Activated B cell treated with CpG ODN at 0.5 μM for 24 hours (primary cell): ENCODE measurements around the gene CARD11. TPM values are rescaled to one million over a fixed set of nuclear protein-coding genes. Genes with fewer than 3 reads are reported as not detected.

Experiments used
- ATAC-seq: fragments of 200-7000 bp; cut with Tn5 transposase; one replicate; pipeline ENCODE4 v1.10.0; 2021; ENCODE audit warnings: low read depth, mild to moderate bottlenecking, moderate library complexity
- CTCF ChIA-PET: fragments of 350-600 bp; sonication (Branson Sonifier 250); formaldehyde crosslinking; loops from one replicate; lab custom pipeline; 2021; ENCODE audit warnings: antibody characterized with exemption; lab: Charles Lee
- POLR2A ChIA-PET: fragments of 350-600 bp; sonication (Branson Sonifier 250); formaldehyde crosslinking; loops from one replicate; lab custom pipeline; 2021; ENCODE audit warnings: antibody characterized with exemption; lab: Charles Lee
- DNase-seq: peaks from one replicate; pipeline ENCODE4 v3.0.0; 2022
- H3K27ac Mint-ChIP-seq: one replicate; pipeline ENCODE4 v1.8.0; 2020; ENCODE audit warnings: mixed read lengths
- H3K27me3 Mint-ChIP-seq: one replicate; pipeline ENCODE4 v1.8.0; 2021; ENCODE audit warnings: mixed read lengths
- H3K36me3 Mint-ChIP-seq: one replicate; pipeline ENCODE4 v1.8.0; 2021; ENCODE audit warnings: low read depth, mixed read lengths
- H3K4me1 Mint-ChIP-seq: one replicate; pipeline ENCODE4 v1.8.0; 2021; ENCODE audit warnings: mixed read lengths
- H3K4me3 Mint-ChIP-seq: one replicate; pipeline ENCODE4 v1.8.0; 2020; ENCODE audit warnings: mild to moderate bottlenecking, mixed read lengths
- H3K9me3 Mint-ChIP-seq: one replicate; pipeline ENCODE4 v1.8.0; 2020; ENCODE audit warnings: mixed read lengths
- intact Hi-C: fragments of 100-400 bp; cut with micrococcal nuclease; formaldehyde crosslinking; loops from one replicate; pipeline ENCODE4 v1.15.1; 2024
- total RNA-seq: library from RNA; stranded (reverse); gene quantifications from 2 replicates; pipeline ENCODE4 v1.2.3, GENCODE V29; 2022
- TF ChIP-seq, protein P1 (sequence below): fragments of 200-600 bp; IDR thresholded peaks from one replicate; pipeline ENCODE4 v1.8.0; 2022; ENCODE audit warnings: antibody characterized with exemption, mild to moderate bottlenecking

Gene CARD11
- total RNA-seq, 1 donor from 2014 or later = 114 TPM

DNA sequence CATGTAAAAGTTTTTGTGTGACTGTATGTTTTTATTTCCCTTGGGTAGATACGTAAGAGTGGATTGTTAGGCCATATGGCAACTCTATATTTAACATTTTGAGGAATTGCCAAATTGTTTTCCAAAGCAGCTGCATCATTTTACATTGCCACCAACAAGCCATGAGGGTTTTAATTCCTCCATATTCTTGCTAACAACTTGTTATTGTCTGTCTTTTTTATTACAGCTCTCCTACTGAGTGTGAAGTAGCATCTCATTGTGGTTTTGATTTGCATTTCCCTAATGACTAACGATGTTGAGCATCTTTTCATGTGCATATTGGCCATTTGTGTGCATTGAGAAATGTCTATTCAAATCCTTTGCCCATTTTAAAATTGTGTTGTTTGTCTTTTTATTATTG is 94.9 kb downstream of the CARD11 start:
- intact Hi-C loops = no loop called here
- Mint-ChIP-seq H3K27ac (no peak overlapping the region), H3K4me1 (peaks cover 51% of the 10 kb centered on the region), H3K27me3 (no peaks in the 10 kb centered on the region), H3K4me3 (no peak overlapping the region), H3K36me3 (peaks cover 85% of the 10 kb centered on the region), H3K9me3 (no peaks in the 10 kb centered on the region)
- TF ChIP-seq, protein P1, sequence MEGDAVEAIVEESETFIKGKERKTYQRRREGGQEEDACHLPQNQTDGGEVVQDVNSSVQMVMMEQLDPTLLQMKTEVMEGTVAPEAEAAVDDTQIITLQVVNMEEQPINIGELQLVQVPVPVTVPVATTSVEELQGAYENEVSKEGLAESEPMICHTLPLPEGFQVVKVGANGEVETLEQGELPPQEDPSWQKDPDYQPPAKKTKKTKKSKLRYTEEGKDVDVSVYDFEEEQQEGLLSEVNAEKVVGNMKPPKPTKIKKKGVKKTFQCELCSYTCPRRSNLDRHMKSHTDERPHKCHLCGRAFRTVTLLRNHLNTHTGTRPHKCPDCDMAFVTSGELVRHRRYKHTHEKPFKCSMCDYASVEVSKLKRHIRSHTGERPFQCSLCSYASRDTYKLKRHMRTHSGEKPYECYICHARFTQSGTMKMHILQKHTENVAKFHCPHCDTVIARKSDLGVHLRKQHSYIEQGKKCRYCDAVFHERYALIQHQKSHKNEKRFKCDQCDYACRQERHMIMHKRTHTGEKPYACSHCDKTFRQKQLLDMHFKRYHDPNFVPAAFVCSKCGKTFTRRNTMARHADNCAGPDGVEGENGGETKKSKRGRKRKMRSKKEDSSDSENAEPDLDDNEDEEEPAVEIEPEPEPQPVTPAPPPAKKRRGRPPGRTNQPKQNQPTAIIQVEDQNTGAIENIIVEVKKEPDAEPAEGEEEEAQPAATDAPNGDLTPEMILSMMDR = no peak
- DNase-seq = no peak
- CTCF ChIA-PET = no interaction called here
- POLR2A ChIA-PET = interaction anchor here (1.1 kb wide), 1 partner anchor 35 kb away, joined by 3 read pairs; no protein-coding TSS in a partner anchor
- ATAC-seq = no peak

DNA sequence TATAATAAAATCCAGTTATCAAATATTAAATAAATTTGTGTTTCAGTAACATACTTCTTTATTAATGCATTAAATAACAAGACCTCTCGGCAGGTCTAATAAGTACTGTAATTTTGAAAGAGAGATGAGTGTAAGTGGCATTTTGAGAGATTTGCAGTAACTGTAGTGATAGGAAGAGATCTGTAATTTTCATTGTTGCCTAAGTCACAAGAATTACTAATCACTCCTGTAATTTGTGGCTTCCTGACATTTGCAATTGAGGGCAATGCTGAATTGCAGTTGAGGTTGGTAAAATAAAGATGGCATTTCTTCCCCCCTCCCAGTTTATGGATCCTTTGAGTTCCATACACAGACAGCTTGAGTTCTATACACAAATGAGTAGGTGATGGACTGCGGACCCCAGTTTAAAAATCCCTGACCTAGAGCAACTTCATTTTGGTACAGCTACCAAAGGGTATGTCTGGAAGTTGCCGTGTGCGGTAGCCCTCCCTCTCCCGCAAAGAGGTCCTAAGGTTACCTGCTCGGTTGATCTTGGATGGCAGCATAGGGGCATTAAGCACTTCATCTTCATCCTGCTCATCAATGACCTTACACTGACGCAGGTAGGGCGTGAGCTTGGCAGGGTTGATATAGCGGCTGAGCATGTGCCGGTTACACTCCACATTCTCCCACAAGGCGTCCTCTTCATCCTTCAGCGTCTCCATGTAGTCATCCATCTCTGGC is 96.4 kb downstream of the CARD11 start:
- ATAC-seq = no peak

DNA sequence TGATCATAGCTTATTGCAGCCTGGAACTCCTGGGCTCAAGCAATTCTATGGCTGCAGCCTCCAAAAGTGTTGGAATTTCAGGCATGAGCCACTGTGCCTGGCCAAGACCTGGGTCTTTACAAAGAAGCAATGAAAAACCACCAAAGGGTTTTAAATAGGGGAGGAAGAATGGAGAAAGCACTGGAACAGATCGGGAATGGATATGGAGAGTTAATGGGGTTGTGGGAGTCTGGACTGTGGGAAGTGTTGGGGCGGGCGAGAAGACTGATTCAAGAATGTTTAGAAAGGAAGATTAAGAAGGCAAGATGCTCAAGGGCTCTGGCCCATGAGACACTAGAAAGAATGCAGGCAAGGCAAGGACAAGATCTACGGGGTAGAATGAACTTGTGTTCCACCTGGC is 98.5 kb downstream of the CARD11 start:
- Mint-ChIP-seq H3K27ac (no peak overlapping the region), H3K9me3 (no peaks in the 10 kb centered on the region), H3K36me3 (peaks cover 90% of the 10 kb centered on the region), H3K27me3 (no peaks in the 10 kb centered on the region), H3K4me3 (no peak overlapping the region), H3K4me1 (peaks cover 32% of the 10 kb centered on the region)
- ATAC-seq = no peak
- intact Hi-C loops = no loop called here
- ChIA-PET CTCF (no interaction called here), POLR2A (no interaction called here)
- TF ChIP-seq, protein P1 = no peak
- DNase-seq = no peak

More for the DNA sequence above, 96.4 kb downstream of the CARD11 start:
- intact Hi-C loops = no loop called here
- Mint-ChIP-seq H3K4me3 (no peak overlapping the region), H3K9me3 (no peaks in the 10 kb centered on the region), H3K27ac (peak overlapping the region; percentile 60), H3K4me1 (peaks cover 41% of the 10 kb centered on the region), H3K27me3 (no peaks in the 10 kb centered on the region), H3K36me3 (peaks cover 86% of the 10 kb centered on the region)
- TF ChIP-seq, protein P1 = no peak
- ChIA-PET POLR2A (interaction anchor here (0.7 kb wide), 1 partner anchor 13 kb away, joined by 3 read pairs; no protein-coding TSS in a partner anchor), CTCF (no interaction called here)
- DNase-seq = no peak

DNA sequence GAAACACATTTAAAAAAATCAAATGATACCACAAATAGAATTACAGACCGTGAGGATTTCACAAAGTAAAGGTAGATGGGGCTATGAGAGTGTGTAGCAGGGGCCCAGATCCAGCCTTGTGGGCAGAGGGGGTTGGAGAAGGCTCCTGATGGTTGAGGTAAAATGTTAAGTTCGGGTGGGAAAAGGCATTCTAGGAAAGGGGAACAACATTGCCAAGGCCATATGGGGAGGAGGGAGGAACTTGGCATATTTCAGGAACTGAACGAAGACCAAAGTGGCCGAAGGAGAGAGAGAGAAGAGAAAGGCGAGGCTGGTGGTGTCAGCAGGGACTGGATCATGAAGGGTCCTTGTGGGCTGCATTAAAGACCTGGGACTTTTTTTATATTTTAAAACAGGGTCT is 98.9 kb downstream of the CARD11 start:
- ChIA-PET CTCF (no interaction called here), POLR2A (no interaction called here)
- peaks cover 92% of the 10 kb centered on the region for H3K36me3 Mint-ChIP-seq
- H3K27me3 Mint-ChIP-seq = no peaks in the 10 kb centered on the region
- intact Hi-C loops = no loop called here
- TF ChIP-seq, protein P1 = no peak
- H3K9me3 Mint-ChIP-seq = no peaks in the 10 kb centered on the region
- no peak for ATAC-seq
- H3K27ac Mint-ChIP-seq = peak overlapping the region; percentile 46
- DNase-seq = no peak
- no peak overlapping the region for H3K4me3 Mint-ChIP-seq
- peaks cover 28% of the 10 kb centered on the region for H3K4me1 Mint-ChIP-seq

DNA sequence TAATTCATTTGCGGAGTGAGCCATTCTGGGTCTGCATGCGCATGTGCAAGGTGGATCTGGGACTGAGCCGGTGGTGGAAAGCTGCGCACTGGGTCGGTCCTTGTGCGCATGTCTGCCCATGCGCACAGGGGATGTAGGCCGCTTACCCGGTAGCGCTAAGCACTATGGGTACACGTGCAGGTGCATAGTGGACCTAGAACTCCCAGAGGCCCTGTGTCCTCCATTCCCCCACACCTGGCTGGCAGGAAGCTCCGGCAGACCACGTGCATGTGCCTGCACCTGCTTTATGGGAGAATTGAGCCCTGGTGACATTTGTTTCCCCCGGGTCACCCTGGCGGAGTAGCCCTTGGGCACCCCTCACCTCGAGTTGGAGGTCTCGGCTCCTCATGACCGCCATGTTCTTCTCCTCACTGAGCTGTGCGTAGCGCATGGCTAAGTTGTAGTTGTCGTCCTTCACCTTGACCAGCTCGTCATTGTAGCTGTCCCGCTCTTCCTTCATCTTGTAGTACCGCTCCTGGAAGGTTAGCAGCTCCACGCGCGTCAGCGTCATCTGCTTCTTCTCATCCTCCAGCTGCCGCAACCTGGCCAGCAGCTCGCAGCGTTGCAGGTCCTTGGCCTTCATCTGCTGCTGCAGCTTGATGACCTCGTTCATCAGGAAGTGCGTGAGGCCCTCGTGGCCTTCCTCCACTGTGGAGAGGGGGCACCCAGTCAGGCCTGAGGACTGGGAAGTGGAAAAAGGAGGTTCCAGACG is 99.6 kb downstream of the CARD11 start:
- TF ChIP-seq, protein P1 = no peak
- ATAC-seq = no peak
- Mint-ChIP-seq H3K9me3 (no peaks in the 10 kb centered on the region), H3K27me3 (no peaks in the 10 kb centered on the region), H3K4me1 (peaks cover 21% of the 10 kb centered on the region), H3K36me3 (peaks cover 94% of the 10 kb centered on the region), H3K27ac (no peak overlapping the region), H3K4me3 (no peak overlapping the region)
- CTCF ChIA-PET = no interaction called here
- DNase-seq = no peak
- intact Hi-C loops = no loop called here
- POLR2A ChIA-PET = no interaction called here
